Stimulated activated CD8-positive, alpha-beta memory T cell treated with anti-CD3 and anti-CD28 coated beads, Interleukin-15, amount 100 ng/mL, for 1 hour (primary cell): ENCODE measurements around the gene NRCAM.
"Not testable (repeated sequence)": the region's sequence is repeated elsewhere in the genome, so short reads cannot be mapped to it uniquely, and the experiment has no call there.

Experiments
- DNase-seq: peaks from one replicate; pipeline ENCODE4 v3.0.0-alpha.2; 2020; ENCODE audit warnings: low read depth

The NRCAM gene

DNA sequence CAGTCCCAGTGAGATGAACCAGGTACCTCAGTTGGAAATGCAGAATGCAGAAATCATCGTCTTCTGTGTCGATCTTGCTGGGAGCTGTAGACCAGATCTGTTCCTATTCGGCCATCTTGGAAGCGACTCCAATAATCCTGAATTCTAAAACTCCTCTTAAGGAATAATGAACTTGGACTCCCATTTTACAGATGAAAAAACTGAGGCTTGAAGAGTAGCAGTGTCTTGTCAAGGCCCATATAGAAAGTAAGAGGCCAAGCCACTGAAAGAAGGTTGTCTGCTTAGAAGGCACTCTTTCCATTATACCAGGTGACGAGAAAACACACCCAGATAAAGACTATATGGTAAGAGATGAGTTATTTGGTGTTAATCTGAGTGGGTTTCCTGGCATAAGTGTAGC lies 177.5 kb downstream of the NRCAM start:
- no peak for DNase-seq

- no peak for DNase-seq
Observed at GRCh38 chr7:108278281-108278680, 178.0 kb downstream of the NRCAM start.

GRCh38 chr7:108274447-108274846 lies 181.8 kb downstream of the NRCAM start:
- not testable (repeated sequence) for DNase-seq

DNA sequence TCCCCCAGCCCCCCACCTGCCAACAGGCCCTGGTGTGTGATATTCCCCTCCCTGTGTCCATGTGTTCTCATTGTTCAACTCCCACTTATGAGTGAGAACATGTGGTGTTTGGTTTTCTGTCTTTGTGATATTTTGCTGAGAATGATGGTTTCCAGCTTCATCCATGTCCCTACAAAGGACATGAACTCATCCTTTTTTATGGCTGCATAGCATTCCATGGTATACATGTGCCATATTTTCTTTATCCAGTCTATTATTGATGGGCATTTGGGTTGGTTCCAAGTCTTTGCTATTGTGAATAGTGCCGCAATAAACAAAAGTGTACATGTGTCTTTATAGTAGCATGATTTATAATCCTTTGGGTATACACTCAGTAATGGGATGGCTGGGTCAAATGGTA lies 183.3 kb downstream of the NRCAM start:
- not testable (repeated sequence) for DNase-seq

- DNase-seq = no peak
Observed at GRCh38 chr7:108270385-108271015, 185.7 kb downstream of the NRCAM start.

DNA sequence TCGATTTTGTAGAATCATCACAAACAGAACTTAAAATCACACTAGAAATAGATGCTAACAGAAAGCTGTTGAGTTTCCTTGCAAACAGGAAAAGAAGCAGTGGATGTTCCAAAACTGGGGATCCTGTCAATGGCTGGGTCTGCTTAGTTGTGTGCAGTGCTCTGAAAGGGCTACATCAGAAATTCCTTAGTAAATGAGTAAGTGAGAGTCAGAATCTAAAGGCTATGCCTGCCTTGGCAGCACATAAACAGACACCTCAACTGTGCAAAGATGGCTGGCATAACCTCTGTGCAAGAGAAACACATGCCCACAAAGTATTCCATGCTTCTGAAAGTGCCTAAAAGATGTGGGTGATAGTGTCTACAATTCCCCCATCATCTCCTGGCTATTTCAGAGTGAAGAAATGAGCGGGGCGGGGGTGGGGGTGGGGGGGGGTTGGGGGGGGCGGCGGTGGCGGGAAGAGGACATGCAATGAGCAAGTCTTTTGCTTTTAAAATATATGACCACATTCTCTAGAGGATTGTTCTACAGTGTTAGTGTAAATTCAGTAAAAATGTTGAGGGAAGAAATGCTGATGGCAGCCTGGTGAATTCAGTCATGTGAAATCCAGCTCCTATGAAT lies 187.9 kb downstream of the NRCAM start:
- DNase-seq = no peak

DNA sequence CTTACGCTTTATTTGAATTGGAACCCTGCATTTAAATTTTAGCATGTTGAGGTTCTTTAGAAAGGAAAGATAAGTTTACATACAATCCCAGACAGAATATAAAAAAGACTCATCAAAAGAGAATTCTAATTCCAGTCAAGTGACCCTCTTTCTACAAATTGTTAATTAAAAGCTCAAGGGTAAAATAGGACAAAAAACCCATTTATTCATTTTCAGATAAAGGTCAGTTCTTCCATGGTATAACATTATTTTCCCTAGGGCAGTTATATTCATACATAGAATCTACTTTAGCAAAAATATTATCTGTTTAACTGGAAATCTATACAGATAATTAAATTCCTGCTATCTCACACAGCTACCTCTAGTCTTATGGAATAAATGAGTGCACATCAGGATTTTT lies 188.6 kb downstream of the NRCAM start:
- no peak for DNase-seq

- no peak for DNase-seq
Observed at GRCh38 chr7:108266491-108266890, 189.7 kb downstream of the NRCAM start.

- no peak for DNase-seq
Observed at GRCh38 chr7:108266035-108266434, 190.2 kb downstream of the NRCAM start.

GRCh38 chr7:108265007-108265406 lies 191.2 kb downstream of the NRCAM start:
- DNase-seq = no peak

- no peak for DNase-seq
Observed at GRCh38 chr7:108263425-108263824, 192.8 kb downstream of the NRCAM start.

DNA sequence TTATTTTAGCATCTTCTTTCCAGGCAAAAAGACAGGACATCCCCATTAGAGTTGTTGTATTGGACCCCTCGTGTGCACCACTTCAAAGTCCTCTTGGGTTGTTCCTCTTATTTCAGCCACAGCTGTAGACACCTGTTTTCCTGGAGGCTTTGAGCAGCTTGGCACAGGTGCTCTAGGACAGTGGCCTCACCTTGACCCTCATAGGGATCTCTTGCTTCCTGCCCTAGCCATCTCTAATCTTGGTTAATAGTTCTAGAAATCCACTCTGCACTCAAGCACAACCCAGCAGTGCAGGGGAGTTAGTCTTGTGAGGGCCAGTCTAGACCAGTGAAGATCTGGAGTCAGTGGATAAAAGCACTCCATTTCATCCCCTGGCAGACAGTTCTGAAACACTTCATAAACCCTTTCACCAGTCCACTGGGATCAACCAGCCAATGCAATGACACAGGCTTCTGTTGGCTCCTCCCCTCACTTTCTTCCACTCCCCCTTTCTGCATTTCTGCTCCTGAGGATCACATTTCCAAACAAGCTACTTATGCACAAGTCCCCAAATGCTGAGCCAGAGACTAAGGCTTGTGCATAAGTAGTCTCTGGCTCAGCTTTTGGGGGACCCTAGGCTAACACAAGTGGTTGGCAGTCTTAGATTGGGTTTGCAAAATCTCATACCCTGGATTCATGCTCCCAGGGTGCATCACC lies 194.5 kb downstream of the NRCAM start:
- DNase-seq = no peak

DNA sequence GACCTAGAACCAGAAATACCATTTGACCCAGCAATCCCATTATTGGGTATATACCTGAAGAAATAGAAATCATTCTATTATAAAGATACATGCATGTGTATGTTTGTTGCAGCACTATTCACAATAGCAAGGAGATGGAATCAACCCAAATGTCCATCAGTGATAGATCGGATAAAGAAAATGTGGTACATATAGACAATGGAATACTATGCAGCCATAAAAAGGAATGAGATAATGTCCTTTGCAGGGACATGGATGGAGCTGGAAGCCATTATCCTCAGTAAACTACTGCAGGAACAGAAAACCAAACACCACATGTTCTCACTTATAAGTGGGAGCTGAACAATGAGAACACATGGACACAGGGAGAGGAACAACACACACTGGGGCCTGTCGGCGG lies 196.8 kb downstream of the NRCAM start:
- DNase-seq = not testable (repeated sequence)

- no peak for DNase-seq
Observed at GRCh38 chr7:108257954-108258353, 198.3 kb downstream of the NRCAM start.

GRCh38 chr7:108254259-108254658 lies 202.0 kb downstream of the NRCAM start:
- DNase-seq = no peak

DNA sequence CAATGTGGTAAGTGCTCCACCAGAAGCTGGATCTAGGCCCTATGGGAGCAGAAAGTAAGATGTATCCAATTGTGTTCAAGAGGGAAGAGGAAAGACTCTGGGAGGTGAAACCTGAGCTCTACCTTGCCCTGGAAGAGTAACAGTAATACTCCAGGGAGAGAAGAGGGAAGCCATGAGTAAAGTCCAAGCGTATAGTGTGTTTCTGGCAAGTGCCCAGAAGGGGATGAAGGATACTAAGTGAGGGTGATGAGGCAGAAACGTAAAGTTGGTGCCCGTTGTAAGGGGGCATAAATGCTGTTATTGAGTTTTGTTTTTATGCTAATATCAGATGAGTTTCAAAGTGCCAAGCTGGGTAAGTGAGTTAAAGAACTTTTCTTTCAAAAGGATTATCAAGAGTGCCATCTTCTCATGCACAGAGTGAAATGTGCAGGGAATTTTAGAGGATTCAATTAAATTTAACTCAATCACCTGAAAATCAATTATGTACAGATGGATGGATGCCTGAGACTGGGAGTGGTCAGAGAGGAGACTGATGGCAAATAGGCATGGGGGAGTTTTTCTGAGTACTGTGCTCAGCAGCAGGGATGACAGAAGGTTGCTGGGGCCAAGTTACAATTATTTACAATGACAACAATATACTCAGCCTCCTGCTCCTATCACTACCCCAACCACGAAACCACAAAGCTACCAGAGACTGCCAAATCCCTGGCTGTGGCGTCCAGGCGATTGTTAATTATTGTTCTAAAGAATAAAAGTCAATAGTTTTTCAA lies 202.8 kb downstream of the NRCAM start:
- no peak for DNase-seq

DNA sequence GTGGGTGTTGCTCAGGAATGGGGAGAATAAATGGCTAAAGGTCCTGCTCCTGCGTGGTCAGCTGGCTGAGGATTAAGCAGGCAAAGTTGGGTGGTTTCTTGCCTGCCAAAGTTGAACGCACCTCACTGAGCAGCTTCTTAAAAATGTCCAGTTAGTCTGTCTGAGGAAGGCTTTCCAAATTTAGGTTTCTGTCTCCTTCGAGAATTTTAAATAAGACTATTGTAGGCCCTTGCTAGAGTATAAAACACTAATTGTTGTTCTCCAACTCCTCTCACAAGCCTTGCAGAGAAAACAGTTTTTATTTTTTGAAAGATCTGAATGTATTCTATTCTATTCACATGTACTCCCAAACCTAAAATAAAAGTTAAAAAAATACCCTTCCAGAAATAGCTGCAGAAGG lies 204.1 kb downstream of the NRCAM start:
- DNase-seq = no peak

- no peak for DNase-seq
Observed at GRCh38 chr7:108251700-108252099, 204.5 kb downstream of the NRCAM start.

GRCh38 chr7:108249453-108249852 lies 206.8 kb downstream of the NRCAM start:
- DNase-seq = no peak

- DNase-seq = no peak
Observed at GRCh38 chr7:108248821-108249220, 207.4 kb downstream of the NRCAM start.

DNA sequence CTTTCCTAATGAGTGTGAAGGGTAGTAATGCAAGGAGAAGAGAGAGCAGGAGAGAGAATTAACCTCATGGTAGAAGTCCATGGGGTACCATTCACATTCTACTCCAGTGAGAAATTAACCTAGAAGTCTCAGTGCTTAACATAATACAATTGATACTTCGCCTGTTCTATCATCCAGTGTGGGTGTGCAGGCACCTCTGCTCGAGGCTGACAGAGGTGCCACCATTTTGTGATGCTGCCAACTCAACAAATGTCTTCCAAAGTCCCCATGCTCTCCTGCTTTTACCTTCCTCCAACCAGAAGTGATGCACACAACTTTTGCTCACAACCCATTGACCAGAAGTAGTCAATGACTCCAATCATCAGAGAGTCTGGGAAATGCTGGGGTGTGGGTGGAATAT lies 207.8 kb downstream of the NRCAM start:
- no peak for DNase-seq

DNA sequence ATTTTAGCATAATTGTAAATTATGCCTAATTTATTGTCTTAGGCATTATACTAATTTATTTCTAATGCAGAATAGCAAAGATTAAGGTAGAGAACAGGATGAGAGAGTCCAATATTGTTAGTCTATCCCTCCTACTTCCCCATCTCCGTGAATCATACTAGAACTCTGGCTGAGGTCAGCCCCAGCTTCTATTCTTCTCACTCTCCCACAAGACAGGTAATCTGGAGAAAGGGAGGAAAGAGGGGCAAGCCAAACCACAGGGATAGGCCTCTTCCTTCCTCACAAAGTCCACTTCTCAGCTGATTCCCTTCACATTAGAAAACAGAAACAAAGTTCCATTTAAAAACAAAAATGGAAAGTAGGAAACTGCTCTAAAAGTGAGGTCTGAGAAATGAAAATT lies 208.6 kb downstream of the NRCAM start:
- no peak for DNase-seq
